Lower leg skin (tissue), 4 donors: ENCODE data around the gene CCDC15. TPM values are rescaled to one million over a fixed set of nuclear protein-coding genes. Genes with fewer than 3 reads are reported as not detected.

Experiments used
- DNase-seq, 2 donors: peaks; one replicate each; pipeline ENCODE4 v3.0.0-alpha.2; 2019; ENCODE audit warnings: low spot score in 2 of 2
- H3K4me3 ChIP-seq: fragments of 200-600 bp; sonication (generic); 2 replicates; pipeline ENCODE4 v1.5.1; 2017; ENCODE audit warnings: mild to moderate bottlenecking, low read depth; ENCODE audit not compliant: poor library complexity, severe bottlenecking
- CTCF ChIP-seq, 3 donors: fragments of 450-650 bp; IDR thresholded peaks; one replicate each; pipeline ENCODE4 v1.5.1; 2016; ENCODE audit warnings: antibody characterized with exemption in 3 of 3, mild to moderate bottlenecking in 3 of 3, moderate library complexity in 2 of 3
- POLR2A ChIP-seq, 2 donors: fragments of 450-650 bp; IDR thresholded peaks; one replicate each; pipeline ENCODE4 v1.6.1; 2016 to 2017; ENCODE audit warnings: antibody characterized with exemption in 2 of 2, mild to moderate bottlenecking in 1 of 2, moderate library complexity in 1 of 2
- WGBS, 2 donors: methylation state at CpG; one replicate each; pipeline ENCODE4 v1.1.5; 2018; 5-methylcytosine and 5-hydroxymethylcytosine counted together
- intact Hi-C: fragments of 100-400 bp; cut with DNase I; formaldehyde crosslinking; loops from one replicate; pipeline ENCODE4 v1.15.0; 2023; ENCODE audit warnings: low total_unique reads
- total RNA-seq, 4 donors: library from RNA; depleted of rRNA; stranded (reverse); fragments of >200 nt; gene quantifications; one replicate each; pipeline ENCODE4 v1.1.0, GENCODE V29; 2016

Gene CCDC15
- total RNA-seq, 4 donors from 2014 or later = 2.1 to 4.2 (median 2.9) TPM

DNA sequence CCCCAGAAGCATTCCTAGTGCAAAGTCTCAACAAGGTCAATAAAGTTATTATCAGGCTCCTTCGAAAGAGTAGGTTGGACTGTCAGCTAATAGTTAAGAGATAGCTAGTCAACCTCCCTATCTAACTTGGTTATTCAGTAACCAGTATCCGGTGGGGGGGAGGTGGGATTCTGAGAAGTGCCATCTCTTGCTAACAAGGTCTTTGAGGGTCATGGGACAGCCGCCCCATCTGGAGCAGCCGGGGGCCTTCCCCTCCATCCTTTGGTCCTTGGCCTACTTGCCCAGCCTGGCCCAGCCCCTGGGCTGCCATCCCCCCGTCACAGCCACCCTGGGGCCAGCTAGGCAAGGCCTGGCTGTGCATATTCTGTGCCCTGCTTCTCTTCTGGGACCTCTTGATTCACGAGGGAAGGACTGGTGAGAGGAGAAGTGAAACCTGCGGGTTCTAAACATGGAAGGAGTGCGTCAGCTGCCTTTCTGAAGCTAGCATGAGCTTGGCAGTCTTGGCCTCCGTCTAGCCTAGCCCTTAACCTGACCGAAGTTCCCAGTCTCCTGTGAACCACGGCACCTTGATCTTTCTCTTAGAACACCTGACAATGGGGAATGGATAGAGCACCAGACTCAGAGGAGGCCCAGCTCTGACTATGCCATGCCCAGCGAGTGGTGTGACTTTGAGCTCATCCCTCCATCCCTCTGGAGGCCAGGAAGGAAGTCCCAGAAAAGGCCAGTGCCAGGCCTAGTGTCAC lies 118.4 kb downstream of the CCDC15 start:
- TF ChIP-seq POLR2A (IDR thresholded peaks at IDR 0.05) (no peak), CTCF (IDR thresholded peaks at IDR 0.05) (no peak)
- WGBS, 2 donors = 84 to 90% methylated on average over 12 of the region's 12 CpGs
- no peak for DNase-seq
- no peak overlapping the region for H3K4me3 ChIP-seq
- intact Hi-C loops = no loop called here

DNA sequence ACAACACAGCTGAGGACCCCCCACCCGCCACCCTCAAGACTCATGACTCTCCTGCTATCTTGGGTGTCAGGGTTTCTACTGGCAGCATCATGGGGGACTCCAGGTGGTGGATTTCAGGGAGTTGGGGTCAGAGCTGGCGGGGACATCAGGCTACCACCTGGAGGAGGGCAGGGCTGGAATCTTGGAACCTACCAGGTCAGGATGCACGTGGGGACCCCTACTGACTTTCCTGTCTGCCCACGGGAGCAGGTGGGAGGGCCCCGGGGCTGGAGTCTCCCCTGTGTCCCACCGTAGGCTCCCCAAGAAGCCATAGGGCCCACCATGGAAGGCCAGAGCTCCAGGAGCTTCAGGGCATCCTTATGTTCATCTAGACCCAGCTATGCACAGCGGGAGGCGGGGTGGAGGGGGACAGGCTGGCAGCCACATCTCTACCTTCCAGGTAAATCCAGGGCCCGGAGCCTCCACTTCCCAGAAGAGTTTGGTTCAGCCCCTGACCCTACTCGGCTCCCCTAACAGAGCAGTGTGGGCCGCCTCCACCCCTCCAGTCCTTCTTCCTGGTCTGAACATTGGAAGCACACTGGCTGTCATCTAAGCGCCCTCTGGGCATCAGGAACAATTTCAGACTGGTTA lies 119.1 kb downstream of the CCDC15 start:
- peak in 1 of 2 donors; percentile 84 for DNase-seq
- TF ChIP-seq CTCF (IDR thresholded peaks at IDR 0.05) (no peak), POLR2A (IDR thresholded peaks at IDR 0.05) (no peak)
- intact Hi-C loops = no loop called here
- H3K4me3 ChIP-seq = no peak overlapping the region
- 87 to 89% methylated on average over 10 to 12 of the region's 12 CpGs for WGBS, 2 donors

- intact Hi-C loops = no loop called here
- TF ChIP-seq POLR2A (IDR thresholded peaks at IDR 0.05) (no peak), CTCF (IDR thresholded peaks at IDR 0.05) (no peak)
- 64 to 73% methylated on average over 19 of the region's 19 CpGs for WGBS, 2 donors
- DNase-seq = peak in 1 of 2 donors; percentile 81
- no peak overlapping the region for H3K4me3 ChIP-seq
Measured at GRCh38 chr11:125073616-125074483, 119.8 kb downstream of the CCDC15 start.

DNA sequence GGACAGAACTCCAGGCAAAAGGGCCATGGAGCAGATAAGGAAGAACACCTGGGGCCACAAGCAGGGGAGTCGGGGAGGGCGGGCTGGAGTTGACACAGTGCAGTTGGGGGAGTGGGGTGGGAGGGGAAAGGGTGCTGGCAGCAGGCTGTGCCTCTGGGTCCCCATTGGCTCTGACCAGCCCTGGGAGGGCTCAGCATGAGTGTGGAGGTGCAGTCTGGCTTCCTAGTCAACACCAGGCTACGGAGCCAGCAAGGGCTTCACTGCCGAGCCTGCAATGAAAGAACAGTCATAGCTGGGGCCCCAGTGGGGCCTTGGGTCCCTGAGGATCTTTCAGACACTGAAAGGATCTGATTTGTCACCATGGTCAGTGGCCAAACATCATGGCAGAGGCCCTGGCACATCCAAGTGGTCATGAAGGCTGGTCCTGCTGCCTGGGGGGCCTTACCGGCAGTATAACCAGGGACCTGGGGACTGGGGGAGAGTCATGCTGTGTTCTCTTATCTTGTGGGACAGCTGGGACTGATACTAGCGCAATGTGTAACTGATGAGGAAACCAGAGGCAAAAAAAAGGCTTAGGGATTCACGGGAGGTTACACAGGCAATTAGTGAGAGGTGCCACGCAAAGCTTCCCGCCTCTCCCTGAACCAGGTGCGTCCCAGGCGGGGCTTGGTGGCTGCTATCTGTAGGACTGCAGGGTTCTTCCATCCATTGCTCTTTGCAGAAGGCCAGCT lies 120.7 kb downstream of the CCDC15 start:
- H3K4me3 ChIP-seq = no peak overlapping the region
- TF ChIP-seq CTCF (IDR thresholded peaks at IDR 0.05) = no peak
- no peak for TF ChIP-seq POLR2A (IDR thresholded peaks at IDR 0.05)
- 85 to 95% methylated on average over 11 of the region's 11 CpGs for WGBS, 2 donors
- DNase-seq = peak in 1 of 2 donors; percentile 72
- intact Hi-C loops = loop anchor here (5.0 kb wide), 1 partner anchor 1328 kb away; no protein-coding TSS in a partner anchor

DNA sequence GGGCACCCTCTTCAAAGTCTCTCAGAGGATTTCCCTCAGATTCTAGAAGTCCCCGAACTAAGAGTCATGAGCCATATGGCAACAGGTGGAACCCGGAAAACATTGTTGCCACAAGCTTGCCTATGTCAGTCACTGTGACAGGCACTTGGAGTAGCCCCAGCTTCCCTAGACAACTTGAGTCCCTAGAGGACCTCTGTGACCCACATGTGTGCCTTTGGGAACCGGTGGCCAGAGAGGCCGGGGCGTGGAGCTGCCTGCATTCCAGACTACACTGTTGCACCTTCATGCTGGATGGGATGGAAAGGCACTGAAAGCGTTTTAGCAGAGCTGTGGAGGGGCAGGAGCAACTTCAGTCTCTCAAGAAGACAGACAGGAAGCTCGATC lies 121.2 kb downstream of the CCDC15 start:
- TF ChIP-seq CTCF (IDR thresholded peaks at IDR 0.05) (no peak), POLR2A (IDR thresholded peaks at IDR 0.05) (no peak)
- WGBS, 2 donors = 80 to 86% methylated on average over 7 of the region's 7 CpGs
- intact Hi-C loops = loop anchor here (5.0 kb wide), 1 partner anchor 1327 kb away; no protein-coding TSS in a partner anchor
- H3K4me3 ChIP-seq = no peak overlapping the region
- peak in 1 of 2 donors; percentile 81 for DNase-seq
